Large intestine (tissue), 3 donors: ENCODE measurements around the gene FRMD3. TPM values are rescaled to one million over a fixed set of nuclear protein-coding genes. Genes with fewer than 3 reads are reported as not detected.
A peak's percentile ranks its signal among the peaks of the same experiment; 100 is the strongest.

Experiments
- DNase-seq, 2 donors: peaks; one replicate each; pipeline versions ENCODE4 v3.0.0 to v3.0.0-alpha.2; 2013
- H3K27ac ChIP-seq: one replicate; pipeline ENCODE4 v1.5.1; 2013; ENCODE audit warnings: low read length
- H3K27me3 ChIP-seq: 2 replicates; pipeline ENCODE4 v1.6.1; 2013; ENCODE audit warnings: low read length; ENCODE audit not compliant: control insufficient read depth, insufficient read depth
- H3K36me3 ChIP-seq: 2 replicates; pipeline ENCODE4 v1.6.1; 2013; ENCODE audit warnings: low read length; ENCODE audit not compliant: control insufficient read depth, insufficient read depth
- H3K4me1 ChIP-seq: one replicate; pipeline ENCODE4 v1.6.1; 2013; ENCODE audit warnings: low read length; ENCODE audit not compliant: control insufficient read depth, insufficient read depth
- H3K4me3 ChIP-seq: one replicate; pipeline ENCODE4 v1.5.1; 2013; ENCODE audit warnings: low read length
- H3K9me3 ChIP-seq: one replicate; pipeline ENCODE4 v1.6.1; 2013; ENCODE audit warnings: mild to moderate bottlenecking, low read depth, low read length, moderate library complexity; ENCODE audit not compliant: control insufficient read depth
- WGBS: methylation state at CpG from one replicate; pipeline ENCODE4 v1.1.5; 2013; ENCODE audit warnings: low lambda C conversion rate; ENCODE audit not compliant: insufficient coverage; 5-methylcytosine and 5-hydroxymethylcytosine counted together
- polyA plus RNA-seq: library from polyadenylated mRNA; unstranded; fragments of 120-200 nt; gene quantifications from one replicate; pipeline ENCODE4 v1.2.1, GENCODE V29; 2013

FRMD3 gene
- polyA plus RNA-seq, 1 donor, result 4.4 TPM

- no peaks in the 10 kb centered on the region for H3K36me3 ChIP-seq
- no peaks in the 10 kb centered on the region for H3K9me3 ChIP-seq
- H3K27ac ChIP-seq, result no peak overlapping the region
- H3K4me1 ChIP-seq, result no peaks in the 10 kb centered on the region
- 60% methylated on average over 1 of the region's 7 CpGs for WGBS
- H3K4me3 ChIP-seq, result no peak overlapping the region
- H3K27me3 ChIP-seq, result no peaks in the 10 kb centered on the region
- DNase-seq, result peak in 1 of 2 donors; percentile 12
Measured at GRCh38 chr9:83281306-83282255, 256.6 kb downstream of the FRMD3 start.

DNA sequence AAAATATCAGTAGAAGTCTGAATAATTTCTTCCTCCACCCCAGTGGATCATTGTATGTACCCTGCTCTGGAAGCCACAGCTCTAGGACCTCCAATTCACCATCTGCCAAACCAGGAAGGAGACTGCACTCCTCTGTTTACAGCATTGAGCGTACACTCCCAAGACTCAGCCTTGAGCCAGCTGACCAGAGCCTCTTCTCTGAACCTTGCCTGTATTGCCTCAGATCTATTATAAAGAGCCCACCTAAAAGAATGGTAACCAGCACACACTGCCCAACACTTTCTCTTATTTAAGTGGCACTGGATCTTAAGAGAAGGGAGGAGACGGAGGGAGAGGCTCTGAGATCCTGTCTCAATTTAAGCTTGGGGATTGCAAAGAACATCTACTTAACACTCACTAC lies 257.4 kb downstream of the FRMD3 start:
- Histone ChIP-seq H3K4me3 (no peak overlapping the region), H3K4me1 (no peaks in the 10 kb centered on the region)

DNA sequence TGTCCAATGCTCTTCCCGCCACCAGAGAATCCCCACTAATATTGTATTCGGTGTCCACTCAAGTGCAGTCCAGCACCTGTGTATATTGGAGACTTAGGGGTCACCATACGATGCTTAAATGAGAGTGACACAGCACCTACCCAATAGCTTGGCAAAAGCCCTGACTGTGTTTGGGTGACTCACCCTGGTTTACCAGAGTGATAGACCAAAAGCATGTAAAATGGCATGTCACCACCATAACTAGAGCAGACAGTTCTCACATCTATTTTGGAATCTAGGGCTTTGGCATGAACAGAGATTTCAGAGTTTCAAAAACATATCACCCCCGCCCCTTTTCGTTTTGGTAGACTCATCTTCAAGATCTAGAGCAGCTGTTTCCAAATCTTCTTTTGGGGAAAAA lies 257.9 kb downstream of the FRMD3 start:
- no peaks in the 10 kb centered on the region for H3K27me3 ChIP-seq
- no peaks in the 10 kb centered on the region for H3K36me3 ChIP-seq
- no peak overlapping the region for H3K27ac ChIP-seq
- no peak for DNase-seq
- H3K4me1 ChIP-seq, result no peaks in the 10 kb centered on the region
- WGBS, result 80% methylated on average over 1 of the region's 5 CpGs
- no peaks in the 10 kb centered on the region for H3K9me3 ChIP-seq
- H3K4me3 ChIP-seq, result no peak overlapping the region

More for the DNA sequence above, 257.4 kb downstream of the FRMD3 start:
- no peak overlapping the region for H3K27ac ChIP-seq
- no peaks in the 10 kb centered on the region for H3K27me3 ChIP-seq
- H3K36me3 ChIP-seq, result no peaks in the 10 kb centered on the region
- no CpG with 5 or more reads among the region's 2 CpGs for WGBS
- no peaks in the 10 kb centered on the region for H3K9me3 ChIP-seq
- no peak for DNase-seq

DNA sequence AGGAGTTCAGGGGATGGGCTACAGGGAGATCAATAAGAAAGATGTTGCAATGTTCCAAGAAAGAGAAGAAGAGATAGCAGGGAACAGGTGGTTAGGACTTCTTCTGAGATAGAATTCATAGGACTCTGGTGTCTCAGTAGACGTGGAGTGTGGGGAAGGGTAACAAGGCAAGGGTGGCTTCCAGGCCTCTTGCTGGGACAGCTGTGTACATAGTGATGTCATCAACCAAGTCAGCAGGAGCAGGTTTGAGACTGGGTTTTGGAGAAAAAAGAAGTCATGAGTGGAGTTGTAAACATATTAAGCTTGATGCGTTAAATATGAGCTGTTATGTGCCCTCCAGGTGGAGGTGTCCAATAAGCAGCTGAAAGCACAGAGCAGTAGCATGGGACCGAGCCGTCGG lies 263.4 kb downstream of the FRMD3 start:
- peaks cover 8% of the 10 kb centered on the region for H3K9me3 ChIP-seq
- DNase-seq, result no peak
- no peak overlapping the region for H3K4me3 ChIP-seq
- H3K4me1 ChIP-seq, result no peaks in the 10 kb centered on the region
- WGBS, result no CpG with 5 or more reads among the region's 5 CpGs
- no peak overlapping the region for H3K27ac ChIP-seq
- H3K27me3 ChIP-seq, result no peaks in the 10 kb centered on the region
- H3K36me3 ChIP-seq, result no peaks in the 10 kb centered on the region

- Histone ChIP-seq H3K9me3 (peaks cover 8% of the 10 kb centered on the region), H3K4me1 (no peaks in the 10 kb centered on the region), H3K4me3 (no peak overlapping the region), H3K27me3 (no peaks in the 10 kb centered on the region), H3K36me3 (no peaks in the 10 kb centered on the region), H3K27ac (no peak overlapping the region)
- 80% methylated on average over 1 of the region's 2 CpGs for WGBS
- no peak for DNase-seq
Measured at GRCh38 chr9:83271665-83272071, 266.5 kb downstream of the FRMD3 start.

DNA sequence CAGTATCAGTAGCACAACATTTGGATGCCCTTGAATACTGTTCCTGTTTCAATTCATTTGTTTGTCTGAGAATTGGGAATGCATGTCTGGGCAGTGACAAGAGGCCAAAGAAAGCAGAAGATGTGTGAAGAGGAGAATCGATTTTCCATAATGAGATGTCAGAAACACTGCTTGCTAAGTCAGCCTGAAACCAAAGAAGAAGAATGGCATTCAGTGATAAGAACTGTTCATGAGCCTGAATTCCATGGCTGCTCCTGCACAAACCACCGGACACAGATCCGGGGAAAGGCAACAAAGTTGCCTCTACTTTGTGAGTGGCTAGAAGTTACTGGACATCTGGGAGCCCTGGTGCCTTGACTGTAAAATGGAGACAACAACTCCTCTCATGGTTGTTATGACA lies 268.1 kb downstream of the FRMD3 start:
- no peaks in the 10 kb centered on the region for H3K4me1 ChIP-seq
- H3K27ac ChIP-seq, result no peak overlapping the region
- H3K27me3 ChIP-seq, result no peaks in the 10 kb centered on the region
- no peak for DNase-seq
- peaks cover 8% of the 10 kb centered on the region for H3K9me3 ChIP-seq
- H3K36me3 ChIP-seq, result no peaks in the 10 kb centered on the region
- H3K4me3 ChIP-seq, result no peak overlapping the region
- no CpG with 5 or more reads among the region's 3 CpGs for WGBS

DNA sequence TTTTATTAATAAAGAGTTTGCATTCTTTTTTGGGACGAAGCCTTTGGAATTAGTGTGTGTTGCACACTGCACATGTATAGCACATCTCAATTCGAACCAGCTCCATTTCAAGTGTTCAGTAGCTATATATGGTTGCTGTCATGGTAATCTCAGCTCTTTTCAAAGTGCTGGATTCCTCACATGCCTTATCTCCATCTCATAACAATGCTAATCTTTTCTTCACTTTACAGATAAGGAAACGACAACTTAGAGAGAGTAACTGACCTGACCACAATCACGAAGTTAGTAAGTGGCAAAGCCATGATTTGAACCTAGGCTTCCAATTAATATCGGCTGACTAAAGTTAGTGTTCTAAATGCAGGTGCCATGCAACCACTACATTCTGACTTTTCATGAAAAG lies 270.5 kb downstream of the FRMD3 start:
- H3K4me1 ChIP-seq, result no peaks in the 10 kb centered on the region
- whole genome bisulfite sequencing, result 28% methylated on average over 2 of the region's 5 CpGs
- H3K9me3 ChIP-seq, result peaks cover 8% of the 10 kb centered on the region
- H3K27me3 ChIP-seq, result no peaks in the 10 kb centered on the region
- H3K36me3 ChIP-seq, result no peaks in the 10 kb centered on the region
- H3K4me3 ChIP-seq, result no peak overlapping the region
- no peak overlapping the region for H3K27ac ChIP-seq
- no peak for DNase-seq

GRCh38 chr9:83266666-83267496 lies 271.3 kb downstream of the FRMD3 start:
- peak; percentile 13 to 29 for DNase-seq

GRCh38 chr9:83266331-83266665 lies 271.9 kb downstream of the FRMD3 start:
- no peaks in the 10 kb centered on the region for H3K36me3 ChIP-seq
- H3K27ac ChIP-seq, result no peak overlapping the region
- no peaks in the 10 kb centered on the region for H3K27me3 ChIP-seq
- no CpG with 5 or more reads among the region's 2 CpGs for WGBS
- no peak overlapping the region for H3K4me3 ChIP-seq
- no peaks in the 10 kb centered on the region for H3K9me3 ChIP-seq
- H3K4me1 ChIP-seq, result no peaks in the 10 kb centered on the region
- no peak for DNase-seq

More at GRCh38 chr9:83266666-83267496, 271.3 kb downstream of the FRMD3 start:
- H3K4me1 ChIP-seq, result no peaks in the 10 kb centered on the region
- H3K9me3 ChIP-seq, result peaks cover under 1% of the 10 kb centered on the region
- H3K36me3 ChIP-seq, result no peaks in the 10 kb centered on the region
- H3K4me3 ChIP-seq, result no peak overlapping the region
- H3K27me3 ChIP-seq, result no peaks in the 10 kb centered on the region
- 0% methylated on average over 1 of the region's 11 CpGs for WGBS
- H3K27ac ChIP-seq, result no peak overlapping the region

DNA sequence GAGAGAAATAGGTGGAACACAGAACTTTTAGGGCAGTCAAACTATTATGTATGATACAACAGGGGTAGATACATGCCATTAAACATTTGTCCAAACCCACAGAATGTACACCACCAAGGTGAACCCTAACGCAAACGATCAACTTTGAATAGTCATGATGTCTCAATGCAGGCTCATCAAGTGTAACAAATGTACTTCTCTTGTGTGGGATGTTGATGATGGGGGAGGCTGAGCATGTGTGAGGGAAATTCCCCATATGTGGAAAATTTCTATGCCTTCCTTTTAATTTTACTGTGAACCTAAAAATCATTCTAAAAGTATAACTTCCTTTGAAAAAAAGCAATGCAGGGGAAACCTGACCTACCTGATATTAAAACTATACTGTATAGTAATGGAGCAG lies 273.9 kb downstream of the FRMD3 start:
- H3K4me1 ChIP-seq, result no peaks in the 10 kb centered on the region
- no peaks in the 10 kb centered on the region for H3K9me3 ChIP-seq
- DNase-seq, result no peak
- no peak overlapping the region for H3K4me3 ChIP-seq
- 80% methylated on average over 1 of the region's 2 CpGs for WGBS
- no peaks in the 10 kb centered on the region for H3K27me3 ChIP-seq
- no peak overlapping the region for H3K27ac ChIP-seq
- H3K36me3 ChIP-seq, result no peaks in the 10 kb centered on the region
